ENCODE measurements around the gene DHRSX. TPM values are rescaled to one million over a fixed set of nuclear protein-coding genes. Genes with fewer than 3 reads are reported as not detected.

DHRSX gene
- total and polyA plus RNA-seq, 2 of the 8 experiments (the other 6 are each of a cell fraction or from before 2014, with no cell fraction given), result 35.1 to 43.4 TPM

GRCh38 chrX:2497961-2498780 lies 2.6 kb downstream of the DHRSX start:
- POLR2A ChIA-PET (ENCODE audit: partially characterized antibody), result no interaction called here
- Histone ChIP-seq H2BK120ac (replicated peaks; ENCODE audit: low read depth, low read length) (no peak overlapping the region), H2BK20ac (ENCODE audit: low read length) (no peak overlapping the region), H2BK15ac (ENCODE audit: low read length) (no peak overlapping the region), H4K91ac (replicated peaks; ENCODE audit: insufficient read length, low read length) (no peak overlapping the region), H3K56ac (replicated peaks; ENCODE audit: insufficient read length, low read depth, low read length) (no peak overlapping the region), H4K5ac (ENCODE audit: insufficient read length, low read depth, low read length) (peak overlapping the region; percentile 11), H3K4me2 (ENCODE audit: insufficient read depth in 1 of 2, low read depth in 2 of 2, low read length in 2 of 2) (peak overlapping the region; percentile 53 to 77), H3K14ac (ENCODE audit: insufficient read length) (no peak overlapping the region), H3K27me3 (replicated peaks in 1 of 4; ENCODE audit: control insufficient read depth in 3 of 4, extremely low read depth in 1 of 4, insufficient read depth in 3 of 4, low read length in 3 of 4) (no peaks in the 10 kb centered on the region), H2AK5ac (ENCODE audit: low read depth, low read length) (no peak overlapping the region), H3K4me1 (replicated peaks in 1 of 4; ENCODE audit: control insufficient read depth in 3 of 4, insufficient read depth in 4 of 4, low read length in 3 of 4) (peaks cover 0 to 17% (median 9%) of the 10 kb centered on the region in 4 experiments; a peak in 5 of 7 replicates), H3K79me2 (ENCODE audit: control insufficient read depth in 1 of 2, insufficient read depth in 2 of 2, low read length in 2 of 2) (peaks cover 5 to 69% of the 10 kb centered on the region in 2 experiments; a peak in 3 of 4 replicates), H3K79me1 (ENCODE audit: low read depth, low read length) (peaks cover 6% of the 10 kb centered on the region), H3K9me3 (ENCODE audit: insufficient read depth in 2 of 2, low read depth in 1 of 2, low read length in 1 of 2) (no peaks in the 10 kb centered on the region), H3K4ac (replicated peaks; ENCODE audit: insufficient read length, low read depth, low read length) (no peak overlapping the region), H2AFZ (ENCODE audit: low read length) (no peak overlapping the region), H3K23ac (ENCODE audit: insufficient read length) (no peak overlapping the region), H3K9ac (replicated peaks in 1 of 4; ENCODE audit: extremely low read depth in 1 of 4, low read depth in 3 of 4, low read length in 3 of 4) (peak overlapping the region in 2 of 4 experiments; percentile 44 to 58; a peak in 2 of 7 replicates), H3K4me3 (ENCODE audit: extremely low read depth in 1 of 4, insufficient read depth in 2 of 4, low read depth in 3 of 4, low read length in 4 of 4) (peak overlapping the region; percentile 11 to 96 (median 80); a peak in 4 of 8 replicates), H4K20me1 (replicated peaks in 1 of 2; ENCODE audit: control insufficient read depth in 1 of 2, insufficient read depth in 2 of 2, low read length in 2 of 2) (peaks cover 2 to 5% of the 10 kb centered on the region in 2 experiments), H4K8ac (ENCODE audit: extremely low read depth, insufficient read depth, low read length) (no peak overlapping the region), H2BK5ac (ENCODE audit: low read depth, low read length) (0 out of 2 replicates have a peak overlapping the region, but pooled peaks have one; percentile 46), H3K36me3 (ENCODE audit: control insufficient read depth in 2 of 4, insufficient read depth in 4 of 4, low read length in 3 of 4) (peaks cover 0 to 20% (median 0%) of the 10 kb centered on the region in 4 experiments; a peak in 2 of 8 replicates), H3K18ac (ENCODE audit: extremely low read depth, low read length) (no peak overlapping the region; the same call in 1 of the 2 replicates), H2BK12ac (ENCODE audit: low read depth, low read length) (no peak overlapping the region), H3K27ac (ENCODE audit: low read depth, low read length) (peak overlapping the region; percentile 64; the same call in 1 of the 2 replicates), H3K23me2 (ENCODE audit: low read depth, low read length) (peaks cover 4% of the 10 kb centered on the region; the same call in 1 of the 2 replicates)
- 62% methylated on average over 11 of the region's 11 CpGs; no CpG with 5 or more reads in 1 of the 2 experiments for WGBS, 2 experiments (ENCODE audit: extremely low coverage in 1 of 2, insufficient coverage in 1 of 2, insufficient read length in 1 of 2, insufficient replicate concordance in 2 of 2, low coverage in 1 of 2, low lambda C conversion rate in 2 of 2, missing lambda C conversion rate in 1 of 2)
- FAIRE-seq (no peak), DNase-seq (ENCODE audit: low read depth in 1 of 2, low spot score in 2 of 2) (no peak)
- CTCF ChIA-PET (ENCODE audit: partially characterized antibody), result no interaction called here
- TF ChIP-seq ATF3 (IDR thresholded peaks at IDR 0.05; ENCODE audit: insufficient read depth, low read depth, low read length) (no peak), SP4 (IDR thresholded peaks at IDR 0.05; ENCODE audit: low read length) (no peak), BACH1 (IDR thresholded peaks at IDR 0.05; ENCODE audit: low read length) (no peak), FOSL1 (IDR thresholded peaks at IDR 0.05; ENCODE audit: insufficient read depth, low read depth, low read length) (no peak), CTCF (IDR thresholded peaks at IDR 0.05; ENCODE audit: control extremely low read depth in 1 of 3, insufficient read depth in 1 of 3, low read depth in 1 of 3, low read length in 3 of 3) (no peak), TEAD4 (IDR thresholded peaks at IDR 0.05; ENCODE audit: low read depth, low read length) (no peak), SRF (IDR thresholded peaks at IDR 0.05; ENCODE audit: low read depth, low read length) (no peak), E2F6 (IDR thresholded peaks at IDR 0.05) (no peak)
